HEK293T (cell line): ENCODE results near the gene ARVCF.
A peak's percentile ranks its signal among the peaks of the same experiment; 100 is the strongest.

Source experiments
- CTCF ChIA-PET: fragments of 350-600 bp; formaldehyde crosslinking; extraction: SDS; loops from one replicate; lab custom pipeline; 2021; ENCODE audit warnings: antibody characterized with exemption, inconsistent platforms; lab: Yijun Ruan, JAX
- POLR2A ChIA-PET: fragments of 350-600 bp; formaldehyde crosslinking; extraction: SDS; loops from one replicate; lab custom pipeline; 2020; ENCODE audit warnings: antibody characterized with exemption, inconsistent platforms; lab: Yijun Ruan, JAX
- DNase-seq: peaks from one replicate; pipeline ENCODE4 v3.0.0; 2012; ENCODE audit warnings: mixed read lengths; ENCODE audit errors: extremely low spot score
- ARNT ChIP-seq: fragments of 450-650 bp; IDR thresholded peaks from 2 replicates; pipeline ENCODE4 v1.6.1; 2017; ENCODE audit warnings: mild to moderate bottlenecking
- BHLHE40 ChIP-seq: fragments of 450-650 bp; IDR thresholded peaks from 2 replicates; pipeline ENCODE4 v1.6.1; 2016; ENCODE audit warnings: mild to moderate bottlenecking, moderate library complexity, borderline replicate concordance
- CTBP1 ChIP-seq: fragments of 450-650 bp; IDR thresholded peaks from 2 replicates; pipeline ENCODE4 v1.6.1; 2016; ENCODE audit warnings: borderline replicate concordance
- ELF4 ChIP-seq: fragments of 450-650 bp; IDR thresholded peaks from 2 replicates; pipeline ENCODE4 v1.6.1; 2017; ENCODE audit warnings: antibody characterized with exemption
- FOXA1 ChIP-seq: fragments of 450-650 bp; IDR thresholded peaks from 2 replicates; pipeline ENCODE4 v1.6.1; 2016; ENCODE audit warnings: mild to moderate bottlenecking
- FOXK2 ChIP-seq: fragments of 450-650 bp; IDR thresholded peaks from 2 replicates; pipeline ENCODE4 v1.6.1; 2016; ENCODE audit warnings: mild to moderate bottlenecking
- FOXM1 ChIP-seq: fragments of 450-650 bp; IDR thresholded peaks from 2 replicates; pipeline ENCODE4 v1.6.1; 2017; ENCODE audit warnings: mild to moderate bottlenecking, borderline replicate concordance
- HDGF ChIP-seq: fragments of 450-650 bp; IDR thresholded peaks from 2 replicates; pipeline ENCODE4 v1.6.1; 2017; ENCODE audit warnings: antibody characterized with exemption, borderline replicate concordance
- L3MBTL2 ChIP-seq: fragments of 450-650 bp; conservative IDR thresholded peaks from 2 replicates; pipeline ENCODE4 v1.6.1; 2016; ENCODE audit warnings: mild to moderate bottlenecking
- LEF1 ChIP-seq: fragments of 450-650 bp; IDR thresholded peaks from 2 replicates; pipeline ENCODE4 v1.6.1; 2017; ENCODE audit warnings: mild to moderate bottlenecking, borderline replicate concordance
- NFRKB ChIP-seq: fragments of 450-650 bp; IDR thresholded peaks from 2 replicates; pipeline ENCODE4 v1.6.1; 2016; ENCODE audit warnings: mild to moderate bottlenecking, moderate library complexity
- PKNOX1 ChIP-seq: fragments of 450-650 bp; IDR thresholded peaks from 2 replicates; pipeline ENCODE4 v1.6.1; 2016
- SP1 ChIP-seq: fragments of 450-650 bp; IDR thresholded peaks from 2 replicates; pipeline ENCODE4 v1.6.1; 2017
- SUZ12 ChIP-seq: fragments of 450-650 bp; IDR thresholded peaks from 2 replicates; pipeline ENCODE4 v1.6.1; 2016; ENCODE audit warnings: mild to moderate bottlenecking
- TARDBP ChIP-seq: fragments of 450-650 bp; IDR thresholded peaks from 2 replicates; pipeline ENCODE4 v1.6.1; 2016
- ZNF384 ChIP-seq: fragments of 450-650 bp; IDR thresholded peaks from 2 replicates; pipeline ENCODE4 v1.6.1; 2016

The ARVCF gene

GRCh38 chr22:19971276-19972124 is 45.1 kb downstream of the ARVCF start:
- no peak for DNase-seq
- ChIA-PET POLR2A (interaction anchor here (1.5 to 3.6 kb wide), 3 partner anchors 15 to 43 kb away, joined by 3 to 18 read pairs (median 6); no protein-coding TSS in a partner anchor), CTCF (interaction anchor here (2.7 kb wide), 1 partner anchor 43 kb away, joined by 35 read pairs; no protein-coding TSS in a partner anchor)
- TF ChIP-seq FOXK2 (no peak), SUZ12 (no peak), LEF1 (no peak), ZNF384 (no peak), FOXM1 (no peak), SP1 (no peak), FOXA1 (no peak), L3MBTL2 (no peak), ARNT (no peak), ELF4 (no peak), PKNOX1 (no peak), NFRKB (no peak), CTBP1 (no peak), BHLHE40 (no peak), TARDBP (no peak), HDGF (no peak)

DNA sequence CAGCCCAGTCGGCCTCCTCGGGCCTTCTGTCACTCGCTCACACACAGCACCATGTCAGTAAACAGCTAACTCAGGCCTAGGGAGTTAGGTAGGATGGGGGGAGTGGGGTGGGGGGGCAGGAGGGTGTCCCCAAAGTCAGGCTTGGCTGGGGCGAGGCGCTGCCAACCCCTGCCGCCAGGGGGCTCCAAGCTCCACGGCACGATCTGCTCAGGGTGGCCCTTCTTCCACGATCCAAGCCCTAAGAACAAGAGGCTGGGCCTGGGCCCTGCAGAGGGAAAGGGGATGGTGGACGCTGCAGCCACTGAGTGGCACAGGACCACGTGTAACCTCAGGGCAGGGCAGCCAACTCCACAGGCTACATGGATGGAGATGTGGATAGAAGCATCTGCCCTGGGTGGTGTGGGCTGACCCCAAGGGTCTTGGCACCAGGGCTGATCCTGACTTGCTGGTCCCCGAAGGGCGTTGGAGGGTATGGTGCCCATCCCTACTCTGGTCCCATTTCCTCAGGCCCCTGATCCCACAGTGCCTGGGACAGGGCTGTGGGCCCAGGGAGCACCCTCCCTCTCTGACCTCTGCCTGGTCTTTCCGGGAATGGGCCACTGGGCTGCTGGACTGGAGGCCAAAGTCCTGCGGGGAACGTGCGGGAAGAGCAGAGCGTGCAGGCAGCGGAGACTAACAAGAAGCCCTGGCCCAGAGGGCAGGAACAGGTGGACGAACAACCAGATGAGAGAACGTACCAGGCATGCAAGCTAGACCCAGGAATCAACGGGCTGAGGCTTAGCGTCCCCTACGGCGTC is 45.9 kb downstream of the ARVCF start:
- ChIA-PET CTCF (interaction anchor here (1.0 to 2.7 kb wide), 3 partner anchors 43 to 240 kb away, joined by 3 to 35 read pairs (median 7); no protein-coding TSS in a partner anchor), POLR2A (interaction anchor here (1.5 to 3.6 kb wide), 3 partner anchors 16 to 44 kb away, joined by 3 to 18 read pairs (median 6); no protein-coding TSS in a partner anchor)
- TF ChIP-seq L3MBTL2 (no peak), FOXK2 (no peak), NFRKB (no peak), FOXM1 (no peak), CTBP1 (no peak)
- peak; percentile 84 for DNase-seq

- TF ChIP-seq SP1 (no peak), FOXM1 (no peak), FOXA1 (no peak), ARNT (no peak), ELF4 (no peak), FOXK2 (no peak), BHLHE40 (no peak), CTBP1 (no peak), PKNOX1 (no peak), NFRKB (no peak), SUZ12 (no peak), HDGF (no peak)
- no peak for DNase-seq
- ChIA-PET CTCF (interaction anchor here (0.7 to 2.7 kb wide), 4 partner anchors 39 to 239 kb away, joined by 3 to 35 read pairs (median 5); no protein-coding TSS in a partner anchor), POLR2A (interaction anchor here (3.6 kb wide), 1 partner anchor 44 kb away, joined by 18 read pairs; no protein-coding TSS in a partner anchor)
Observed at GRCh38 chr22:19970031-19970478, 46.6 kb downstream of the ARVCF start.

GRCh38 chr22:19969141-19969928 is 47.3 kb downstream of the ARVCF start:
- ChIA-PET CTCF (interaction anchor here (0.6 to 2.7 kb wide), 9 partner anchors 16 to 239 kb away, joined by 3 to 35 read pairs (median 4); no protein-coding TSS in a partner anchor), POLR2A (interaction anchor here (1.3 to 3.6 kb wide), 2 partner anchors 11 to 45 kb away, joined by 3 to 18 read pairs; no protein-coding TSS in a partner anchor)
- TF ChIP-seq FOXM1 (no peak), PKNOX1 (no peak), NFRKB (no peak), FOXK2 (no peak), FOXA1 (no peak), ZNF384 (no peak), TARDBP (no peak), SP1 (no peak)
- no peak for DNase-seq

DNA sequence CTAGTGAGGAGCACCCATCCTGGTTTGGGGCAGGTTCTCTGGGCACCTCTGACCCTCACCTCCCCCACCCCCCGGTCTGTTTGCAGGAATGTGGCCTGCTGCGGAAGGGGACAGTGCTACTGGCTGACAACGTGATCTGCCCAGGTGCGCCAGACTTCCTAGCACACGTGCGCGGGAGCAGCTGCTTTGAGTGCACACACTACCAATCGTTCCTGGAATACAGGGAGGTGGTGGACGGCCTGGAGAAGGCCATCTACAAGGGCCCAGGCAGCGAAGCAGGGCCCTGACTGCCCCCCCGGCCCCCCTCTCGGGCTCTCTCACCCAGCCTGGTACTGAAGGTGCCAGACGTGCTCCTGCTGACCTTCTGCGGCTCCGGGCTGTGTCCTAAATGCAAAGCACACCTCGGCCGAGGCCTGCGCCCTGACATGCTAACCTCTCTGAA is 48.2 kb downstream of the ARVCF start:
- TF ChIP-seq SP1 (no peak), NFRKB (no peak), ARNT (no peak), ELF4 (no peak), LEF1 (no peak), FOXM1 (no peak), ZNF384 (no peak), BHLHE40 (no peak), TARDBP (no peak), CTBP1 (no peak), SUZ12 (no peak), FOXA1 (no peak), FOXK2 (no peak)
- CTCF ChIA-PET, result interaction anchor here (0.7 to 1.2 kb wide), 3 partner anchors 45 to 161 kb away, joined by 3 to 4 read pairs (median 3); no protein-coding TSS in a partner anchor
- POLR2A ChIA-PET, result interaction anchor here (1.3 kb wide), 1 partner anchor 10 kb away, joined by 3 read pairs; no protein-coding TSS in a partner anchor
- no peak for DNase-seq
